ENCODE results near the gene RBM28.

The RBM28 gene

DNA sequence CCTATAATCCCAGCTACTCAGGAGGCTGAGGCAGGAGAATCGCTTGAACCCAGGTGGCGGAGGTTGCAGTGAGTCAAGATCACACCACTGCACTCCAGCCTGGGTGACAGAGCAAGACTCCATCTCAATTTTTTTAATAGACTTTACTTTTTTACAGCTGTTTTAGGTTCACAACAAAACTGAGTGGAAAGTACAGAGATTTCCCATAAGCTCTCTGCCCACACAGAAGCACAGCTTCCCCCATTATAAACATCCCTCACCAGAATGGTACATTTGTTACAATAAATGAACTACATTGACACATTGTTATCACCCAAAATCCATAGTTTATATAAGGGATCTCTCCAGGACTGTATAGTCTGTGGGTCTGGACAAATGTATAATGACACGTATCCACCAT, 32.4 kb upstream of the RBM28 start:
- H3K27ac ChIP-seq = no peak overlapping the region
- DNase-seq (ENCODE audit: low read depth, low spot score) = no peak

DNA sequence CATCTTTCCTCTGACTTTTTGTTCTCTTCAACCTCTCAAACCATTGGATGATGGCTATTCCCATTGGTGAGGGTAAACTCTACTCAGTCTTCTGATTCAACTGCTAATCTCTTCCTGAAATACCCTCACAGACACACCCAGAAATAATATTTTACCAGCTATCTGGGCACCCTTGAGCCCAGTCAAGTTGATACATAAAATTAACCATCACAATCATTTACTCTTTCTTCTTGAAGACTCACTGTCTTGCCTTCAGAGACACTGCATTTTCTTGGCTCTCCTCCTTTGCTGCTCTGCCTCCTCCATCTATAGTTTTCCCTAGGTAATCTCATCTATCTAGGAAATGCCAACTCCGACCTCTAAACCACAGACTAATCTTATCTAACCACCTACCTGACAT, 30.3 kb upstream of the RBM28 start:
- no peak for DNase-seq (ENCODE audit: low read depth, low spot score)
- H3K27ac ChIP-seq = no peak overlapping the region

DNA sequence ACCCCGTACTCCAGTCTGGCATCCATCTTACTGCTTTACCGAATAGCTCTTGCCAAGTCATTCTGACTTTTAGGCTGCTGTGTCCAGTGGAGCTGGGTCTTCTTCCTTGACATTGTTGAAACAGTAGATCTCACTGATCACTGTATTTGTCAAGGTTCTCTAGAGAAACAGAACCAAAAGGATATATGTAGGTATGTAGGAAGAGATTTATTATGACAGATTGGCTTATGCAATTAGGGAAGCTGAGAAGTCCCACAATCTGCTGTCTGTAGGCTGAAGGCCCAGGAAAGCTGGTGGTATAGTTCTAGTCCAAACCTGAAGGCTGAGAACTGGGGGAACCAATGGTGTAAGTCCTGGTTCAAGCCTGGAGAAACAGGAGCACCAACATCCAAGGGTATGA, 29.9 kb upstream of the RBM28 start:
- H3K27ac ChIP-seq = no peak overlapping the region
- DNase-seq (ENCODE audit: low read depth, low spot score) = no peak

DNA sequence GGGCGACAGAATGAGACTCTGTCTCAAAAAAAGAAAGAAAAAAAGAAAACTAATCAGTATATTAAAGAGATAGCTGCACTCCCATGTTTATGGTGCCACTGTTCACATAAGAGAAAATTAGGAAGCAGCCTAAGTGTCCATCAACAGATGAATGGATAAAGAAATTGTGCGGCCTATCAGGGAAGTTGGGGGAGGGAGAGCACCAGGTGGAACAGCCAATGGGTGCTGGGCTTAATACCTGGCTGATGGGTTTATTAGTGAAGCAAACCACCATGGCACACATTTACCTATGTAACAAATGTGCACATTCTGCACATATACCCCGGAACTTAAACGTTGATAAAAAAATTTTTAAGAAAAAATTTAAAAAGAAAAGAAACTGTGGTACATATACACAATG, 26.8 kb upstream of the RBM28 start:
- no peak overlapping the region for H3K27ac ChIP-seq
- DNase-seq (ENCODE audit: low read depth, low spot score) = no peak

DNA sequence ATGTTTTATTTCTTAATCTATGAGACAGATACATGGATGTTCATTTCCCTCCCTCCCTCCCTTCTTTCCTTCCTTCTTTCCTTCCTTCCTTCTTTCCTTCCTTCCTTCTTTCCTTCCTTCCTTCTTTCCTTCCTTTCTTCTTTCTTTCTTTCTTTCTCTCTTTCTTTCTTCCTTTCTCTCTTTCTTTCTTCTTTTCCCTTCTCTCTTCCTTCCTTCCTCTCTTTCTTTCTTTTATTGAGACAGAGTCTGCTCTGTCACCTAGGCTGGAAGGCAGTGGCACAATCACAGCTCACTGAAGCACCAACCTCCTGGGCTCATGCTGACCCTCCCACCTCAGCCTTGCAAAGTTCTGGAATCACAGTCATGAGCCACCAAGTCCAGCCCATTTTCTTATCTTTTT, 23.3 kb upstream of the RBM28 start:
- H3K27ac ChIP-seq = peak overlapping the region; percentile 50

DNA sequence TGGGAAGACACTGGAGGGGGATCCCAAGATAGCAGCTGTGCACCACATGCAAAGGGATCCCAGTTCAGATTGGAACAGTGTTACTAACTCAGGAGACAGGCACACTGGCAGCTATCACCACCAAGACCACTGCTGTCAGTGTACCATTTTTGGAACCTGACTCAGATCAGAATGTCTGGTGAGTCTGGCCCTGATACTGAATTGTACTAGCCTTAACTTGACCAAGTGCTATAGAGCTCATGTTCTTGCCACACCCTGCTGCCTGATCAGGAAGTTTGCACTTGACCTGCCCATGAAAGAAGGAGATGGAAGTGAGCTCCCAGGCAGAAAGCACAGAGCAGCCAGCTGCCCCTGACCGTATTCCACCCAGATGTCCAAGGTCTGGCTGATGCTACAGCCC, 22.6 kb upstream of the RBM28 start:
- H3K27ac ChIP-seq = peak overlapping the region; percentile 50
- peak; percentile 45 for DNase-seq (ENCODE audit: low read depth, low spot score)

More for the DNA sequence above, 23.3 kb upstream of the RBM28 start:
- no peak for DNase-seq (ENCODE audit: low read depth, low spot score)

DNA sequence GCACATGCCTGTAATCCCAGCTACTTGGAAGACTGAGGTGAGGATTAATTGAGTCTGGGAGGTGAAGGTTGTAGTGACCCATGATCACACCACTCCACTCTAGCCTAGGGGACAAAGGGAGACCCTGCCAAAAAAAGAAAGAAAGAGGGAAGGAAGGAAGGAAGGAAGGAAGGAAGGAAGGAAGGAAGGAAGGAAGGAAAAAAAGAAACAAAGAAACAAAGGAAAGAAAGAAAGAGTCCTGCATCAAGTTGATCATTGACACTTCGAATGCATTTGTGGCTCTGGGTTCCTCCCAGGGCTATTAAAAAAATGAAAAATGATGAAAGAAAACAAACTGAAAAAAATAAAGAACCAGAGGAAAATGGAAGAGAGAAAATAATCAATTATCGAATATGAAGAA, 21.7 kb upstream of the RBM28 start:
- H3K27ac ChIP-seq = no peak overlapping the region

DNA sequence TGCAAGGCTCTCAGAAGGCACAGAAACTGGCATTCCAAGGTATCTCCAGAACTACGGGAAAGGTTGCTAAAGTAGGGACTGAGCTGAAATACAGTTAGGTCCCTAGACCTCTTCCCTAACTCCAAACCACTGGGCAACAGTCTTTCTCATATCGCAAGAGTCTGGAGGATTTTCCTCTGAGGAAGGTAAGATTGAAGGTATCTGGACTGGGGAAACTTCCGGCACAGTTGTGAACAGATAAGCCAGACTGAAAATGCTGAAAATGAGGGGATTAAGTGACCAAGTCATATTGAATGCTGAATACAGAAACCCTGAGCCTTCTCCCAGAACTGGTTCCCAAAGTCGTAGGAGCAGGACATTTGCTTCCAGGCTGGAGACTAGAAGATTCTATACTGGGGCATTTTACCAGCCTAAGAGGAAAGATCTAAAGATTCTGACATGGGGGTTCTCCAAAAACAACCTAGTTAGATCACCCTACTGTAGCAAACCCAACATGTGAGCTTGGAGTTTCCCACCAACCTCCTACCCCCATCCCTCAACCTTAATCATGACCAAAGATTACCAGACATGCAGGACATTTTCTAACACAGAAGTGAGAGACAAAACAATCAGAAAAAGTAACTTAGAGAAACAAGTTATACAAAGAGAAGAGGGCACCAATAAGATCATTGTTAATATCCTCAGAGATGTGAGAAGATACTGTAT, 20.6 kb upstream of the RBM28 start:
- no peak overlapping the region for H3K27ac ChIP-seq
- DNase-seq (ENCODE audit: low read depth, low spot score) = no peak

More for the DNA sequence above, 21.7 kb upstream of the RBM28 start:
- DNase-seq (ENCODE audit: low read depth, low spot score) = no peak

DNA sequence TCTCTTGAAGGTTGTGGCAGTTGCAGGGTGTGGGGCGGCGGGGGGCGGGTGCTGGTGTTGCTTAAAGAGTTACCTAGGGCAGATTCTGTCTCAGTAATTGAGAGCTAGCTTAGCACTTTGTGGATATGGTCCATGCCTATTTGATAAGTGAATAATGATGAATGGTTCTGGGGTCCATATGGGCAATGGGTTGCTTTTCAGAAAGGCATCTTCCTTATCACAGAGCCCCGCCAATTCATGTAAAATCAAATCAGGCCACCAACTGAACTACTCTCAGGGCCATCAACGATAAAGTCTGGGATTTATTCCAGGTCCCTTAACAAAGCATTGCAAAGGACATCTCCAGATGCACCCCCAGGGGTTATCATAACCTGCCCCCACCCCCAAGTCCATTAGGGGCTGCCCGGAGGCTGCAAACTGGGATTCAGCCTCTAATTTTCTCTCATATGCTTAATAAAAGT, 19.6 kb upstream of the RBM28 start:
- no peak overlapping the region for H3K27ac ChIP-seq
- no peak for DNase-seq (ENCODE audit: low read depth, low spot score)

DNA sequence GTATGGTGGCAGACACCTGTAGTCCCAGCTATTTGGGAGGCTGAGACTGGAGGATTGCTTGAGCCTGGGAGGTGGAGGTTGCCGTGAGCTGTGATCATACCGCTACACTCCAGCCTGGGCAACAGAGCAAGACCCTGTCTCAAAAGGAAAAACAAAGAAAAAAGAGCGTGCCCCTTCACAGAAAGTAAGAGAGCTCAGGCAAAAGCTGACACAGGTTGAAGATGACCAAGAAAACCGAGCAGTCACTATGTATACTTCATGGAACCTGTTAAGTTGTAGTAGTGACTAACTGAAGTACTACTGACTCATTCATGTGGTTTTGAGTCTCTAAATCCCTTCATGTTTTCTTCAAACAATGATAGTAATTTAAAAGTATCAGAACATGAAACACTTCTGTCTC, 19.0 kb upstream of the RBM28 start:
- H3K27ac ChIP-seq = no peak overlapping the region
- peak; percentile 58 for DNase-seq (ENCODE audit: low read depth, low spot score)

DNA sequence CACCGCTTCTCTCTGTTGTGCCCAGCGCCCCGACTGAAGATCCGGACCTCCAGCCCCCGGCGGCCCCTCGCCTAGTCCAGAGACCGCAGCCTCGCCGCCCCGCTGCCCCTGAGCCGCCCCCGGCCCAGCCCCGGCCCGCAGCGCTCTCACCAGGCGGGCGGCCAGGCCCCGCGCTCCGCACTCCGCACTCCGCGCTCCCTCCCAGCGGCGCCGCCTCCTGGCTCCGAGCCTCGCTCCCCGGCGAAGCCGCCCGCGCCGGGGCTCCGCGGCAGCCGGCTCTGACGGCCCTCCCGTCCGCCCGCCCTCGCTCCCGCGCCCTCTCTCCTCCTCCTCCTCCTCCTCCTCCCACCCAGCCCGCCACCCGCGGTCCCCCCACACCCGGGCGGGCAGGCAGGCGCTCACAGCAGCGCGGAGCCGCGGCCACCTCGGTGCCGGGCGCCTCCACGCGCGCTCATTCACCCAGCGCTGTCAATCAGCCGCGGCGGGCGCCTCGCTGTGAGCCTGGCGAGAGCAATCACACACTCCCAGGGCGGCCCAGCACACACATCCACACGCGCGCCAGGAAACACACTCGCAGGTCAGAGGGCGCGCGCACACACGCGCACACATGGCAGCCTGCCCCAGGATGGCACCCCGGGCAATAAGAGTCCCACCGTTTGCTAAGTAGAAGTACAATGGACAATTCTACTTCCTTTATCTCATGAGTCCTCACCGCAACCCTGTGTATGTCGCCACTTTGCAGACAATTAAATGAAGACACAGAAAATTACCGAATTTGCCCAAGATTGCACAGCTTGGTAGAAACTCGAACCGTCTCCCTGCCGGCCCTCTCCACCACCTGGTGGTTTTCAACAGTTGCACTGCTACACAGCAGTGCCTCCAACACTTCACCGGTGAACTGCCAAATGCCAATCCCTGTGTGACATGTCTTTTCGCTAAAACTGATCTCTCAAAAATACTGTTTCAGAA, 18.0 kb upstream of the RBM28 start, which contains the start of gene PRRT4:
TSS of gene PRRT4 (minus strand) at position 280 of the 969 bp plus-strand sequence.
- no peak for DNase-seq (ENCODE audit: low read depth, low spot score)
- H3K27ac ChIP-seq = no peak within 1 kb of the TSS

DNA sequence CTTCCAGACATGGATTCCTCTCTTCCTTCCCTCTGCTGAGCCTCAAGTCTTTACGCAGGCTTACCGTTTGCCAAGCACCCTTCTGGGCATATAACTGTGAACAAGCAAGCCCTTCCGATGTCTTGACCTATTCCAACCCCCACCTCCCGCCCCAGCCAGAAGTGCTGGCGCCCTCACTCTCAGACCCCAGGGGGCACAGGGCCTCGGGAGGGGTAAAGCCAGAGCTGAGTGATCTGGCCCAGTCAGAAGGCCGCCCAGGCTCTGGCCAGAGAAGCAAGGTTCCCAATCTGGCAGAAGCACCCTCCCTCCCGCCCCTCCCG, 16.6 kb upstream of the RBM28 start:
- no peak for DNase-seq (ENCODE audit: low read depth, low spot score)
- no peak overlapping the region for H3K27ac ChIP-seq

DNA sequence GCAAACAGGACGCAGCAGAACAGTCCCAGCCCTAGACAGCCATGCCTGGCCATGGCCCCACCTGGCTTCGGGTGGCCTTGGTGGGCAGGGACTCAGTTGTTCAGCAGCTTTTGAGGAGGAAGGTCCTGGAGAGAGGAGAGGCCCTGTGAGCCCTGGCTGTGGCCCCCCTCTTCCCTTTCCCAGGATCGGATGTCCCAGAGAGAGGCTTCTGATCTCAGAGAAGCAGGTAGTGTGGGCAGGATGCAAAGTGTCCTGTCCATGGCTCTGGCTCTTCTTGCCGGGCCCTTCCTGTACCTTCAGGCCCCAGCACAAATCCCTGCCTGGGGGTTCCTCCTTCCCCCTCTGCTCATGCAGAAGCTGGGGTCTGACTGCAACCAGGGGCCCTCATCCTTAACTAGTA, 16.2 kb upstream of the RBM28 start:
- no peak for DNase-seq (ENCODE audit: low read depth, low spot score)
- no peak overlapping the region for H3K27ac ChIP-seq

DNA sequence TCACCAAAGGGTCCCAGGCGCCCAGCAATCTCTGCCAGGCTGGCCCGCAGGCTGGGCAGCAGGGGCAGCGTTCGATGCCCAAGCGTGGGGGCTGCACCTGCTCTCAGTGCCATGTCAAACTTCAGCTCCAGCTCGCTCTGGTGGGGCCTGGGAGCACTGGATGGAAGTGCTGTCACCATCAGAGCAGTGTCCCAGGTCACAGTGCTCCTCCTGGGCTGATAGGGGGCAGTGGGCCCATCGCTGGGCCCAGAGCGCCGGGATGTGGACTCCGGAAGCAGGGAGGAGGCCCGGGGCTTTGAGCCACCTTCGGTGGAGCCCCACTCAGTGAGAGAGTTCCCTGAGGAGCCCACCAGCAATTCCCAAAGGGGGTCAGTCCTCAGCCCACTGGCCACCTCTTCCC, 15.6 kb upstream of the RBM28 start:
- H3K27ac ChIP-seq = no peak overlapping the region
- no peak for DNase-seq (ENCODE audit: low read depth, low spot score)

DNA sequence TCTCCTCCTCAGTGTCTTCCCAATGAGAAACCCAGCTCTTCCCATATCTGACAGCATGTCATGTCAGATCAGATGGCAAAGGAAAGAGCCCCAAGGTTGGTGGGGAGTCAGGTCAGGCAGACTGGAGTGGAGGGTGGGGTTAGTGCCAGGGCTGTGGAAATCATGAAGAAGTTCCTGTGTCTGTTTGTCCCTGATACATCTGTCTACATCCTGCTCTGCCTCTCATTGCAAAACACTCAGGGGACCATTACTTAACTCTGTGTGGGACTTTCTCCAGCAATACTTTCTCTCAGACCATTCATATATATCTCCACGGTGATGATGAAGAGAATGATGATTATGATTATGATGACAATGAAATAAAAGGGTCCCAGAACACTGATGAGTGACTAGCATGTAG, 14.5 kb upstream of the RBM28 start:
- no peak for DNase-seq (ENCODE audit: low read depth, low spot score)

DNA sequence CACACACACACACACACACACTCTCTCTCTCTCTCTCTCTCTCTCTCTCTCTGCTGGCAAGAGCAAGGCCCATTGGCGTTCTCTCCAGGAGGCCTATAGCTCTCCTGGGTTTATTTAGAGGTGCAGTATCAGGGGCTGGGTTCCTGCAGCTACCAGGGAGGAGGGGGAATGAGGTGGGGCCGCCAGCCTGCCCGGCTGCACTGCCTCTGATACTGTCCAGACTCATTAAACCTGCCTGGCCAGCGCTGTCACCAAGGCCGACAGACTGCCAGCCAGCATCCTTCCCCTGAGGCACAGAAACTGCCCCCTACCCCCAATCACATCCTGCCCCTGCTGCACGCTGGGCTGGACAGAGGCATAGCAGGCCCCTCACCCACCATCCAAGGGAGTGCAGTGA, 13.5 kb upstream of the RBM28 start:
- DNase-seq (ENCODE audit: low read depth, low spot score) = no peak
- no peak overlapping the region for H3K27ac ChIP-seq

More for the DNA sequence above, 14.5 kb upstream of the RBM28 start:
- H3K27ac ChIP-seq = no peak overlapping the region

DNA sequence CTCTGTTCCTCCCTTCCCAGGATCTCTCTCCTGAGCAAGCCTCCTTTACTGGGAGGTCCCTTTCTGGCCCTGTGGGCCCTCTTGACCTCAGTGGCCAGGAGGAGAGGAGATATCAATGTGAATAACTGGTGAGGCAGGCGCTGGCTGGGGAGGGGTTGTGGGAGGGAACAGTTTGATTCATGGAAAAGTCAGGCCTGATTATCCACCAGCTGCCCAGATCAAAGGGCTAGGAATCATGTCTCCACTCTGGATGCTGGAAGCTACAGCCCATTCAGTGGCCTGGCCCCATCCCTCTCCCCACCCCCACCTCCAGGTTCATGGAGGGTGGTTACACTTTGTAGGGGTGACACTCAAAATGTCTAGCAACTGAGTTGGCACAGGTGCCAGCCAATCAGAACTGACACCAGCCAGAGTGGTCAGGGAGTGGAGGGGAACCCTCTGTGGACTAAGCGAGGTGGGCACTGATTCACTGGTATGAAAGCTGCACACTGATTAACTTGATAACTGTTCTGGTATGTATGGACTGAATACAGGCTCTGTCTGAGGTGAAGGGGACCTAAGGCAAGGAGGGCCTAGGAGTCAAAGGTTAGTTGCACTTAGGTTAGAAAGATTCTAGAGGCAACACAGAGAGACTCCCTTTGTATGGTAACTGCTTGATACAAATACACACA, 13.0 kb upstream of the RBM28 start:
- H3K27ac ChIP-seq = no peak overlapping the region
- no peak for DNase-seq (ENCODE audit: low read depth, low spot score)

DNA sequence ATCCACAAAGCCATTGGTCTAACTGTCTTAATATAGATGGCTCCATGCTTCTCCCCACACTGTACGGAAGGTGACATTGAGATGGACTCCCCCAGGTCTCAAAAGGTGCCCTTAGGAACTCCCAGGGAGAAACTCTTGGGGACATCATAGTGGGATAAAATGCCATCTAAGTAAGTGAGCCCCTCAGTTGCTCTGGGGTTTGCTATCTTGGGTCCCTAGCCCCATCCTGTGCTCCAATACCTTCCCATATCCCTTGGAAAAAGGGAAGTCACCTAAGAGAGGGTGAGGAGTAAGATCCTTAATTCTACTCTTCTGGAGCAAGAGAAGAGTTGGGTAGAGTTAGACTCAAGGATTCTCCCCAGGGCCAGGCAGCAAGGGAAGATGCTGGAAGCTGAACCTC, 9.9 kb upstream of the RBM28 start:
- no peak for DNase-seq (ENCODE audit: low read depth, low spot score)
- no peak overlapping the region for H3K27ac ChIP-seq

DNA sequence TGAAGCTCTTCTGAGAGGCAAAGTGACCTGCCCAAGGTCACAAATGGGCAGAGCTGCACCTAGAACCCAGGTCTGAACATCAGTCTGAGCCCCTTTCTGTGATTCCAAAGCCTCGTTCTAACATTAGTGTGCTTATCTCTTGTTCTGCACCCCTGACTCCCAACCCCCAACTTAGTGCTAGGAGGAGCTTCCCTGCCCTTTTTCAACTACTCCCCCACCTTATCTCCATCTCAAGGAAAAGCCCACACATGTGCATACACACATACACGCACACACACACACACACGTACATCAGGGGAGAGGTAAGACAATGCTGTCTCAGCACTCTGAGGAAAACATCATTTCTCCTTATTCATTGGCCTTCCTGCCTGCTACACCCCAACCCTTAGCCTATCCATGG, 9.5 kb upstream of the RBM28 start:
- DNase-seq (ENCODE audit: low read depth, low spot score) = no peak
- H3K27ac ChIP-seq = no peak overlapping the region

DNA sequence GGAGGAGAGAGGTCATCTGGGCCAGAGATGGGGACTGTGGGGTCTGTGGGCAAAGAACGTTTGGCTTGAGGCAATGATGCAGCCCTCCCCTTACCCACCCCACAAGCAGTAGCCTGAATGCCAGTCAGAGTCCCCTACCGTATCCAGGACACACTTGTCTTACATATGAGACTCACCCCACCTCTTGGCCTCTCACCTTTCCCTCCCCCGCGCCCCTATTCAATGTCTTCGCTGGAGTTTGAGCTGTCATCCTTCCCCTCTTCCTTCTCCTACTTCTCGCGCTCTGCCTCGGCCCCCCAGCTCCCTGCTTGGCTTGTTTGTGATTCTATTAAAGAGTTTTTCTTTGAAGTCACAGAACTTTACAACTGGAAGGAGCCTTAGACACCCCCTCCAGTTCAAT, 8.9 kb upstream of the RBM28 start:
- DNase-seq (ENCODE audit: low read depth, low spot score) = no peak
- H3K27ac ChIP-seq = no peak overlapping the region

DNA sequence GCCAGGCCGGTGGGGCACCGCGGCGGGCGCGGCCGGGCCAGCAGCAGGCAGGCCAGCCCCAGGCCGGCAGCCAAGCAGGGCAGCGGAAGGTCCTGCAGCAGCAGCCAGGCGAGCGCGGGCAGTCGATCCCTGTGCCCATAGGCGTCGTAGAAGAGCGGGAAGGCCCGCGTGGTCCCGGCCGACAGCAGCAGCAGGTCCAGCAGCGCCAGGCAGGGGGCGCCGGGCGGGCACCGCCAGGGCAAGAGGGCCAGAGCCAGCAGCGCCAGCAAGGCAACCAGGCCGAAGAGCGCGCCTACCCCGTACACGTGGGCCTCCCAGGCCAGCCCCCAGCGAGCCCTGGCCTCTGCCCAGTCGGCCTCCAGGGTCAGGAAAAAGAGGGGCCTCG, 8.4 kb upstream of the RBM28 start:
- DNase-seq (ENCODE audit: low read depth, low spot score) = no peak
- no peak overlapping the region for H3K27ac ChIP-seq
